GM18505 (cell line): ENCODE data around the gene KIRREL3.

Source experiments
- ATAC-seq: cut with Tn5 transposase; IDR thresholded peaks from one replicate; pipeline ENCODE4 v1.9.1; 2021; ENCODE audit not compliant: unreplicated experiment
- POLR2A ChIP-seq: IDR thresholded peaks from 4 replicates; pipeline ENCODE4 v1.6.1; 2011; ENCODE audit warnings: borderline replicate concordance; ENCODE audit not compliant: insufficient read depth, insufficient read length; ENCODE audit errors: extremely low read depth

The KIRREL3 gene

DNA sequence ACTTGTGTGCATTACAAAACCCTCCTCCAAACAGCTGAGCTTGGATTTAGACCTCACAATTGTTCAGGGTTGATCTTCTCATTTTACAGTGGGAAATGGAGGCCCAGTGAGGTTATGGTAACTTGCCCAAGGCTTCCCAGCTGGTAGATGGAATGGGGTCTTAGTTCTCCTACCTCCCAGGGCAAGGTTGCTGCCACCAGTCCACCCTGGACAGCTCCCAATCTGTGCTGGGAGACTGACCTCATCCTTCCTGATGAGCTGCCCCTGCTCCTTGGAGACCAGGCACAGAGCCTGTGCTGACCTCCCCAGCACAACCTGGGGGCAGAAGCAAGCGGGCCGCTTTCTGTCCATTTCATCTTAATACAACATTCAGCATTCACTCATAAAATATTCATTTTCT, 454.4 kb downstream of the KIRREL3 start:
- TF ChIP-seq POLR2A = no peak
- no peak for ATAC-seq

DNA sequence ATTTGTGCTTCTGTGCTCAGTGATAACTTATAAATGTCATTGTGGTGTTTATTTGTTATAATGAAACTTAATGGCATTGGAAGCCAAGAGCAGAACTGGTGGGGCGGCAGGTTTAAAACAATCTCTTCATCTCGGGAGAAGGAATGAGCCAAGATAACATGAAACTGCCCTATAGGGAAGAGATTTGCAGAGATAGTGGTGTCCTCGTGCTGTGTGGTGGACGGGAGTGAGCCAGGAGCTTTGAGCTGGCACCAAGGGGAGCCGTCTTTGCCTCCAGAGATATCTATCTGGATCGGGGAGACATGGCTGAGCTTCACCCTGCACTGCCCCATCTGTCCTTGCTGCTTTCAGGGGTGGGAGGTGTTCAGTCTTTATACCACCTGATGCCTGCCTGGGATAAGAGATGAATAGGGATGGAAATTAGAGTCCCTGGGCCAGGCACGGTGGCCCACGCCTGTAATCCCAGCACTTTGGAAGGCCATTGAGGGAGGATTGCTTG, 455.5 kb downstream of the KIRREL3 start:
- no peak for ATAC-seq
- TF ChIP-seq POLR2A = no peak

DNA sequence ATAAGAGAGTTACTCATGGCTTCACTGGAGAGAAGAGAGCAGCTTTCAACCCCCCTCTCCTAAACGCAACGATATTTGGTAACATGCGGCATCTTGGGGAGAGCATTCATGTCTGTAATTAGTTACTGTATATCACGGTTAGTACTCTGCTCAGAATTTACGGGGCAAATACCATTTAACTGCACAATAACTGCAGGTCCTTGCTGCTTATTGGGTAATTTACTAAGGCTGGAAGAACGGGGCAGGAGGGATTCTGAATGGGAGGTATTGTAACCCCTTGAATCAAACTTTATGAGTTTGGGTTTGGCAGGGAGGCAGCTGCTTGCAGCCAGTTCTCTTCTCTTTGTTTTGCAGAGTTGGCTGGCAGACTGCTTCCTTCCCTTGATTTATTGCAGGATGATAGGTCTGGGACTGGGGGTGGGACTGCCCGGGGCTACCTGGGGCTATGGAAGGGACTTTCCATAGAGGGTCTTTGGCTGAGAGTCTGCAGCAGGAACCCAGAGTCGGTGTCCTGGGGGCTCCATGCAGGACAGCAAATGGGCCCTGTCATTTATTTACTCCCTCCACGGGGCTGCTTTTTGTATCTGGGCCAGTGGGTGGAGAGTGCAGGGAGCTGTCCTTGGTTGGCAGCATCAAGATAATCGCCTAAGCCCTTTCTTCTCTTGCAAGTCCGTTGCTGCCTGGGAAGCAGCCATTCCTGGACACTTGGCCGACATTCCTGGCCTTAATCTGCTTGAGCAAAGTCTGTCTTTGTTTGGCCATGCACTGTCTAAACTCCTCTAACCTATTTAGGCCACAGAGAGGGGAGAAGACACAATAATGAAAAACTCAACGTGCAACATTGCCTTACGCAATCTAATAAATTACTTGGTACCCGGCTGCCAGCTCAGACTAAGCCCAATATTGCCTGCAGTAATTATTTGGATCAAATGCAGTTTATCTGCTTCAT, 456.2 kb downstream of the KIRREL3 start:
- no peak for ATAC-seq

DNA sequence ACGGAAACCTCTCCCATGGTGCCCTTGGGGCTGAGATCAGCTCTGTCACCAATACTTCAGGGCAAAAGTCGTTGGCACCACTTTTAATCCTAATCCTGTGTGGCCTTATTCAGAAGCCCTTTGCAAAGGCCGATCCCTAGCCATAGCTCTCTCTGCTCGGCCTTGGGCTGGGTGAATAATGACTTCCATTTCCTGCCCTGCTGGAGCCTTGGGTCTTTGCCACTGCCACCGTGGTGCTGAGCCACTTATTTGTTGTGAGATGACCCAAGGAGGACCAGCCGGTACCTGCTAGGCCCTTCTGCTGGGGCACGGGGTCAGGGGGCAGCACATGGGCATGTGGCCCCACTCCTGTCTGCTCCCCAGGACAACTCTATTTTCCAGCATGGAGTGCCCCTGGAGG, 456.9 kb downstream of the KIRREL3 start:
- TF ChIP-seq POLR2A = no peak
- ATAC-seq = no peak

More for the DNA sequence above, 456.2 kb downstream of the KIRREL3 start:
- TF ChIP-seq POLR2A = no peak

DNA sequence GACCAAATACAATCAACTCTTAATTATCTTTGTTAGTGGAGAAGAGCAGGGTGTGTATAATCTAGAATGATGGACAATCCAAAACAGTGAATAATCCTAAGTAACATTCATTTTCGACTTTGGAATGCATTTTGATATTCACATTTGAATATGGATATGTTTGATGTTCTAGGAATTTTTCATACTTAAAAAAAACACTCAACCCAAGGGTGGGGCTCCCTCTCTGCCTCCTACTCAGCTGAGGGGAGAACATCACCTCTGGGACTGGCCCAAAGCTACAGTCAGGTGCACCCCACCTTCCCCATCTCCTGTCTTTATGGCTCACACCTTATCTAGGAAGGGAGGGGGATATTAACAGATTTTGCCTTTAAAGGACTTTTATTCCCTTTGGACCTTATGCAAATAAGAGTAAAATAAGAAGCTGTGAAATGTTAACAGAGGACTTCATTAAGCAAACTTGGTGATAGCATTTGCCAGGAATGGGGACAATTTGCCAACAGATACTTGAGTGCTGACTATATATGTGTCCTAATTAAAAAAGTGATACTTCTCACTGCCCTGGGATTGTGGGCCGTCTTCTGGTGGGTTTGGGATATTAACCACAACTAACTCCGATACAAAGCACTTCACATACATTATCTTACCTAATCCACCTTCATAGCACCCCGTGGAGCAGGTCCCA, 458.1 kb downstream of the KIRREL3 start:
- no peak for TF ChIP-seq POLR2A
- no peak for ATAC-seq

DNA sequence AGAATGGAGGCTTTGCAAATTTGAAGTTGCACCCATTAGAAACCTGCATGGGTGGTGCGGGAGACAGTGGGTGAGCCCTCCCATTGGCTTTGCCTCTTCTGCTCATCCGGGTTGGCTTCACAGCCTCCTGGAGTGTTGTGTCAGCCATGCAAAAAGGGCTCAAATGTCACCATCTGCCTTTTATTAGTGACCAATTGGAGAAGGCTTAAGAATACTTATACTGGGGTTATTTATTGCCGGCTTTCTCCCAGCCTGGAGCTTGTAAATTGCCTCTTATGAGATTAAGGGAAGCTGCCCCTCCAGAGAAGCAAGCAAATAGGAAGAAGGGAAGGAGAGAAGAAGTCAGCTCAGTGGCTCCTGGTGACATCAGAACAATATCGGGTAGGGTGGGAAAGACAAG, 462.5 kb downstream of the KIRREL3 start:
- ATAC-seq = no peak

DNA sequence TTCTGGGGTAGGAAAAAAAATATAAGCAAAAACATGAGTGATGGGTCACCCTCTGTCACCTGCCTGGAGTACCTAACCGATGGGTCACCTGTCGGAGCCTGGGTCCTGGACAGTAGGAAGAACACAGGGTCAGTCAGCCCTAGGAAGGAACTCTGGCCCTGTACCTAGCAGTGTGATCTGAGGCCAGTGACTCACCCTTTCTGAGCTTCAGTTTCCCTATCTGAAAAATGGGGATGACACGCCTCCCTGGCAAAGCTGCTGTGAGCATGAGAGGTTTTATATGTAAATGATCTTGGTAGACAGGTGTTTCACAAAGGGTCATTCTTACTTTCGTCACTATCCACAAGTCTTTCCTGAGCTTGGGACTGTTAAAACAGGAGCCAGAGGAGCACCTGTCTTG, 463.1 kb downstream of the KIRREL3 start:
- TF ChIP-seq POLR2A = no peak
- ATAC-seq = no peak

More for the DNA sequence above, 462.5 kb downstream of the KIRREL3 start:
- no peak for TF ChIP-seq POLR2A

DNA sequence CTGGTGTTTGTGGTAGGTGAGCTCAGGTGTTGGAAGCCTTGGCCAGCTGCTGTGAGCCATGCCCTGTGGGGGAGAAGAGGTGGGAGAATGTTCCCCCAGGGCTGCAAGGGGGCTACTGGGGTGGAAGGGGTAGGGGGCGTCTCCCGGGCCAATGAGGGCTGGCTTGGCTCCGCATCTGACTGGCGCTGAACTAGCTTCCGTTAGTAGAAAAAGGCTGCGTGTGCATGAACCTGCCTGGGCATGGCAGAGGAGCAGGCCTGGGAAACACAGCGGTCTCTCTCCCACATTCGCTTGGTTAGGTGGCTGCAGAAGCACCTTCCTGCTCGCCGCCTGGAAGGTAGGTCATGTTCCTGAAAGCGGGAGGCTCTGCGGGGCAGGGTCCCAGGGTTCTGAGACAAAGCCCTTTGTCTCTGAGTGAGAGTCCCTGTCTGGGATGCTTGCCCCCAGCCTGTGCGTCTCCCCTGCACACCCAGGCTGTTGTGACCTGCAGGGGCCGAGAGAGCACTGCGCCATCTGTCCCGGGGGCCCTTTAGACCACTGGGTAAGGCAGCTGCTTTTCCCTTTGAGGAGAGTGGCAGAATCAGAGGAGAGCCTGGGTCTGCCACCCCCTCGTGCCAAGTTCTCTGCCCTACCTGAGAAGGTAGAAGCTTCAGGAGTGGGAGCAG, 466.3 kb downstream of the KIRREL3 start:
- no peak for ATAC-seq
- TF ChIP-seq POLR2A = no peak

DNA sequence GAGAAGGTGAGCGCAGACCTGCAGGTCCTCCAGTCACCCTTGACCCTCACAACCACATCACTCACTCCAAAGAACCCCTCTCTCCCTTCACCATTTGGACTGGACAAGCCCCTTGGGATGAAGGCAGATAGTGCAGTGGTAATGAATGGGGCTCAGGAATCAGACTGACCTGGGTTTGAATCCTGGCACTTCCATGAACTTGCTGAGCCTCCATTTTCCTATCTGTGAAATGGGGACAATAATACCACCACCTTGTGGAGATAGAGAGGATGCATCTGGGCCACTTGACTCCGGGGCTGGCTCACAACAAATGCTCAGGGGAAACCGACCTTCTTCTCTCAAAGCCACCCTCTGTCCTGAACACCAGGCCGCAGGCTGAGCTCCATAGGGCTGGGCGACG, 467.0 kb downstream of the KIRREL3 start:
- ATAC-seq = no peak
- TF ChIP-seq POLR2A = no peak

DNA sequence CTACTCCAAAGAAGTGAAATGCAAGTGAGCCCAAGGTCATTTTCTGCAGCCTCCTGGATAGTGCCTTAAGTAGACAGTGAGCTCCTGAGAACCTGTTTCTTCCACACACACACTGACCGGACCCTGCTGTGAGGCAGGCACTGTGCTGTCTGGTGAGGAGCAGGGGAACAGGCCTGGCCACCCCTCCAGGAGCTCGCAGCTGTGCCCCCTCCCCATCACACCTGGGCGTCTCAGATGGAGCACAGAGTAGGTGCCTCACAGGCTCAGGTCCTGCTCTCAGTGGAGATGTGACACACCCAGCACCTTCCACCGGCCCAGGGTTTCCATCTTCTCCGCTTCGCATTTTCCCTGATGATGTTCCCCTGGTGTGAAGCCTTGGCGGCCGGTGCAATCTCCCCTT, 470.2 kb downstream of the KIRREL3 start:
- TF ChIP-seq POLR2A = no peak
- no peak for ATAC-seq

DNA sequence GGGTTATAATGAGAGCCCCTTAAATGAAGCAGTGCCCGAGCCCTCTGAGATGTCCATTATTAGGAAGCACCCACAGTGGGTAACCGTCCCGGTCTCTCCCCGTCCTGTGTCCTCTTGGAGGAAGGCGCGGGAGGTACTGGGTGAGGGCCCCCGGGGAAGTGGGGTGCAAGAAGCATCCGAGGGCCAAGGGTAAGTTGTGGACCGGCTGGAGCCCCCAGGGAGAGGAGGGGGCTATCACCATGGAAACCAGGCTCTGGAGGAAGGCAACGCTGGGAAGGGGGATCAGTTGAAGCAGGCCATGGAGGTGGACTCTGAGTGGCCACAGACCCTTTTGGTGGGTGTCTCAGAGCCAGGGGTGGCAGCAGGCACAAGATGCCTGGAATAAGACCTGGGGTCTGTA, 471.5 kb downstream of the KIRREL3 start:
- ATAC-seq = no peak

DNA sequence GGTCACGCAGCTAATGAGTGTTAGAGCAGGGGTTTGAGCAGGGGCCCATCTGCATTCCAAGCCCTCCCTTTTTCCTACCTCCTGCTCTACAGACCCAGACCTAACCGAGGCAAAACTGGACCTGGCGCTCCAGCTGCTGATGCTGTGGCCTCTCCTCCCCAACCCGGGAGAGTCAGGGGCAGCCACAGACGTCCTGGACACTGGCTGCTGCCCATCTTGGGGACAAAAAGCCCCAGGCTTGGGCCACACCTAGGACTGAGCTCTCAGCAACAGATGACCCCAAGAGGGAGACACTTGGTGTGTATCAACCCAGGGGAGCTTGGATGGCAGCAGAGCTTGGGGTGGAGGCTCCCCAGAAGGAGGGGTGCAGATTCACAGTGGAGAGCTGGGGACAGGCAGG, 472.5 kb downstream of the KIRREL3 start:
- no peak for ATAC-seq
- no peak for TF ChIP-seq POLR2A

More for the DNA sequence above, 471.5 kb downstream of the KIRREL3 start:
- no peak for TF ChIP-seq POLR2A

DNA sequence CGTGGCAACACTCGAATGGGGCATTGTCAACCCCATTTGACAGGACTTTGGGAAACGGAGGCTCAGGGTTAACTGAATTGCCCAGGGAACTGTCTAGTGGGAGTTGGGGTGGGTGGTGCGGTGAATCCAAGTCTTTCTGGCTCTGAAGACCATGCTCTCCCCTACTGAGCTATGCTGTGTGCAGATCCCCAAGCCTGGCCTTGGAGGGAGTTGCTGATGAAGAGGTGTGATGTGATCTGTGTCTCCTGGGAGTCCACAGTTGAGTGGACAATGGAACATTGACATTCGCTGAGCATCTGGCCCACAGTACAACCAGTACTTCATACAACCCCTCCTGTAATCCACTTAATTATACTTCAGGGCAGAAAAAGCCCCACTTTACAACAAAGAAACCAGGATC, 472.9 kb downstream of the KIRREL3 start:
- no peak for ATAC-seq
- TF ChIP-seq POLR2A = no peak
